Measurements from ENCODE around the gene GALP.

DNA sequence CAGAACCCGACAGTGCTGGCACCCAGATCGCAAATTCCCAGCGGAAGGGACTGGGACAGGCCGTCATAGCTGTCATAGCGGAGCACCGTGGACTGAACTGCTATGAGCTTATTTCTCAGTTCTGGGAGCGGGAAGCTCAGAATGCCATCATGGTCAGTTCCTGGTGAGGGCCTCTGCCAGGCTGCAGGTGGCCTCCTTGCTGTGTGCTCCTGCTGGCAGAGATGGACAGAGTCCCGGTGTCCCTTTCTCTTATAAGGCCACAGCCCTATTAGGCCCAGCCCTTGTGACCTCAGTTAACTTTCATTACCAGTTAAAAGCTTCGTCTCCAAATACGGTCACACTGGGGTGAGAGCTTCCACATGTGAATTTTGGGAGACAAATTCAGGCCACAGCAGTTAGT, 30.1 kb upstream of the GALP start:
- TF ChIP-seq, protein P1, sequence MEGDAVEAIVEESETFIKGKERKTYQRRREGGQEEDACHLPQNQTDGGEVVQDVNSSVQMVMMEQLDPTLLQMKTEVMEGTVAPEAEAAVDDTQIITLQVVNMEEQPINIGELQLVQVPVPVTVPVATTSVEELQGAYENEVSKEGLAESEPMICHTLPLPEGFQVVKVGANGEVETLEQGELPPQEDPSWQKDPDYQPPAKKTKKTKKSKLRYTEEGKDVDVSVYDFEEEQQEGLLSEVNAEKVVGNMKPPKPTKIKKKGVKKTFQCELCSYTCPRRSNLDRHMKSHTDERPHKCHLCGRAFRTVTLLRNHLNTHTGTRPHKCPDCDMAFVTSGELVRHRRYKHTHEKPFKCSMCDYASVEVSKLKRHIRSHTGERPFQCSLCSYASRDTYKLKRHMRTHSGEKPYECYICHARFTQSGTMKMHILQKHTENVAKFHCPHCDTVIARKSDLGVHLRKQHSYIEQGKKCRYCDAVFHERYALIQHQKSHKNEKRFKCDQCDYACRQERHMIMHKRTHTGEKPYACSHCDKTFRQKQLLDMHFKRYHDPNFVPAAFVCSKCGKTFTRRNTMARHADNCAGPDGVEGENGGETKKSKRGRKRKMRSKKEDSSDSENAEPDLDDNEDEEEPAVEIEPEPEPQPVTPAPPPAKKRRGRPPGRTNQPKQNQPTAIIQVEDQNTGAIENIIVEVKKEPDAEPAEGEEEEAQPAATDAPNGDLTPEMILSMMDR (IDR thresholded peaks at IDR 0.05; ENCODE audit: insufficient read depth, low read length, poor library complexity, severe bottlenecking): no peak
- no peak for TF ChIP-seq EZH2phosphoT487 (conservative IDR thresholded peaks at IDR 0.05; ENCODE audit: low read length)

Data from SU-DHL-6 (cell line).